HG02623 (cell line): ENCODE data around the gene HOMER2.
"Not testable (repeated sequence)": the region's sequence is repeated elsewhere in the genome, so short reads cannot be mapped to it uniquely, and the experiment has no call there.

ENCODE experiments used
- ATAC-seq: cut with Tn5 transposase; IDR thresholded peaks from one replicate; pipeline ENCODE4 v1.9.1; 2021; ENCODE audit warnings: moderate library complexity; ENCODE audit not compliant: unreplicated experiment

HOMER2 gene

GRCh38 chr15:82900511-82901060, 51.9 kb downstream of the HOMER2 start:
- ATAC-seq, result no peak

GRCh38 chr15:82898961-82899360, 53.6 kb downstream of the HOMER2 start:
- no peak for ATAC-seq

GRCh38 chr15:82895983-82896382, 56.5 kb downstream of the HOMER2 start:
- no peak for ATAC-seq

DNA sequence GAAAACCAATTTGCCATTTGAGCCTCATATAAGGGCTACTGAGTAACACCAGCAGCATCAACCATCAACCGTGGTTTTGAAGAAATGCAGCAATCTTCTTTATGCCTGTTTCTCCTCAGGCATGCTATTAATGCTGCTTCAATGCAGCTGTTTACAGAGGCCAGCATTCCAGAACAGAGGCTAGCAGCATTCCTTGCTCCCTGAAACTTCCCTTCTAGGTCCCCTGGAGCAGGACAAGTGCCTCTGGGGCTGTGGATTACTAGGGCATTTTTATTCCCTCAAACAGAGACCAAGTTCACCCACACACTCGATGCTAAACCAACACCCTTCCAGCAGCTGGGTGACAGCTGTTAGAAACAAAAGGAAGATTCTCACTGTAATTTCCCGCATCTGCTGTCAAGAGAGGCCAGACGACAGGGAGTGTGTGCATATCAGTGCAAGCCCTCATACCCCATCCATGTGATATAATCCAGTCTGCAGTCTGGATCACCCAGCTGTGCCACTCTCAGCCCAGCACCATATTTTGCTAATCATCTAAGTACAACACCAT, 57.5 kb downstream of the HOMER2 start:
- ATAC-seq, result no peak

DNA sequence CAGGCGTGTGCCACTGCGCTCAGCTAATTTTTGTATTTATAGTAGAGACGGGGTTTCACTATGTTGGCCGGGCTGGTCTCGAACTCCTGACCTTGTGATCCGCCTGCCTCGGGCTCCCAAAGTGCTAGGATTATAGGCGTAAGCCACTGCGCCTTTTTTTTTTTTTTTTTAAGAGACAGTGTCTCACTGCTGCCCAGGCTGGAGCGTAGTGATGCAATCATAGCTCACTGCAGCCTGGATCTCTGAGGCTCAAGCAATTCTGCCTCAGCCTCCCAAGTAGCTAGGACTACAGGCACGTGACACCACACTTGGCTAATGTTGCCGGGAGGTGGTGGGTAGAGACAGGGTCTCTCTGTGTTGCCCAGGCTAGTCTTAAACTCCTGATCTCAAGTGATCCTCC, 59.0 kb downstream of the HOMER2 start:
- not testable (repeated sequence) for ATAC-seq

- ATAC-seq, result no peak
These were observed 59.9 kb downstream of the HOMER2 start for GRCh38 chr15:82892573-82892972.

- ATAC-seq, result no peak
These were observed 61.5 kb downstream of the HOMER2 start for GRCh38 chr15:82890995-82891390.

GRCh38 chr15:82890338-82890994, 62.1 kb downstream of the HOMER2 start:
- no peak for ATAC-seq

GRCh38 chr15:82882273-82882928, 70.1 kb downstream of the HOMER2 start:
- no peak for ATAC-seq

GRCh38 chr15:82881747-82882146, 70.8 kb downstream of the HOMER2 start:
- ATAC-seq, result no peak

DNA sequence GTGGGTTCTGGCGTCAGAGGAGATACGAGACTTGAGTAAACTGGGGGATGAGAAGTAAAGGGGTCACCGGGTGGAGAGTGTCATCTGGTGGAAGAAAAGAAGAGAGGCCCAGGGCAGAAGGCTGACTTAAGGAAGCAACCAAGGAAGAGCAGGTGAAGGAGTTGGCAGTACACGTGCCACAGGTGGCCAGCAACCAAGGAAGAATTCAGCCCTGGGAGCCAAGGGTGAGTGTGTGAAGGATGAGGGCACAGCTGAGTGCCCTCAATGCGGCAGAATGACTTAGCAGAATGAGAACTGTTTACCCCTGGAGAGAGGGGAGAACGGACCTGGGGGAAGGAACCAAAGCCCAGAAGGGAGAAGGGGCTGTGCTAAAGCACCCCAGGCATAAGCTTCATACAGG, 71.8 kb downstream of the HOMER2 start:
- no peak for ATAC-seq

- ATAC-seq, result no peak
These were observed 74.2 kb downstream of the HOMER2 start for GRCh38 chr15:82878325-82878724.

DNA sequence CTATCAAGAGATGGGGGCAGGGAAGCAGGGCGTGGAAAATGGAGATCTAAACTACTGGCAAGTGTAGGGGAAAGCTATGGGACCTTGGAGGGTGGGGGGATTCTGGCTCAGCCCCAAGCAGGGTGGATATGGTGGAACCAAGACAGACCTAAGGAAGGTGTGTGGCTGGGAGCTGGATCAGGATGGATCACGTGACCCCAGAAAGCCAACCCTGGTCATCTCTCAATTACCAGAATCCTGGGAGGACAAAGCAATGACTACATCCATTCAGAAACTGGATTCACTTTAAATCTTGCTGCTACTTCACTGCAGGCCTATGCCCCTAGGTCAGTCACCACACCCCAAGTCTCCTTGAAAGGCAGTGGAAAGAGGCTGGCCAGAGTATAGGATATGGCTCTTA, 74.7 kb downstream of the HOMER2 start:
- ATAC-seq, result no peak

DNA sequence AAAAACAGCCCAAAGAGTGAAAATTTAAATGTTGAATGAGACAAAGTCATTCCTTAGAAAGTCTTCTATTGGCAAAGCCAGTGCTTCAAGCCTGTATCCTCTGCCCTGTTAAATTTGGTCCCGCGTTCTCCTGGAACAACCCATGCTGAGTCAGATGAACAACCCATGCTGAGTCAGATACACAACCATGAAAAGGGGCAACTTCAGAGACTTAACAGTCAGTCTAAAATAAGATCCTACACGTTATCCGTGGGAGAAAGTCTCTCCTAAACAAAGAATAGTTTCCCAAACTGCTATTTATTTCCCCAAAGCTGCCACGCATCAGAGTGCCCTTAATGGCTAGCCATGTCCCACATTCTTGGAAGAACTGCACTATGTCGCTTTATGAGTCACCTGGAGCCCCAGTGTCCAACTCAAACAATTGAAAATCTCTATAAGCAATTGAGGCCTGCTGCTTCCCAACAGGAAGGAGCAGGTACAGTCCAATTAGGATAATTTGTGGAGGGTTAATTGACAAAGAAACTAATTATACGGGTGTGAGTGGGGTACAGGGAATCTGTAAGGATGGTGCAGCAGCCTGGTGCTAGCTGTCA, 77.0 kb downstream of the HOMER2 start:
- ATAC-seq, result no peak

DNA sequence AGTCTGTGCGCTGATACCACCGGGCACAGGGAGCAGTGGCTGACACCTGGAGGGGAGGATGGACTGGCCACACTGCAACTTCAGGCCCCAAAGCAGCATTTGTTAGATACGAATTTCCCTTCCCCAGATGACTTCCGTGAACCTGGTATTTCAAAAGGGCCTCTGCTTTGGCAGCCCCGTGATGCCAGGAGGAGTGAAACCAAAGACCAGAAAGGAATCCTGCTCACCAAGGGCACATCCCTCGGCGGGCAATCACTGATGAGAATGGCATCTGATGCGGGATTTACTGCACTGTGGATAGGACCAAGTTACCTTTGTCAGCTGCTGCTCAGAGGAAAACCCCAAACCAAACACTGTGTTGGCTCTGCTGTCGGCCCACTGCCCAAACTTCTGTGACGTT, 77.6 kb downstream of the HOMER2 start:
- ATAC-seq, result no peak

DNA sequence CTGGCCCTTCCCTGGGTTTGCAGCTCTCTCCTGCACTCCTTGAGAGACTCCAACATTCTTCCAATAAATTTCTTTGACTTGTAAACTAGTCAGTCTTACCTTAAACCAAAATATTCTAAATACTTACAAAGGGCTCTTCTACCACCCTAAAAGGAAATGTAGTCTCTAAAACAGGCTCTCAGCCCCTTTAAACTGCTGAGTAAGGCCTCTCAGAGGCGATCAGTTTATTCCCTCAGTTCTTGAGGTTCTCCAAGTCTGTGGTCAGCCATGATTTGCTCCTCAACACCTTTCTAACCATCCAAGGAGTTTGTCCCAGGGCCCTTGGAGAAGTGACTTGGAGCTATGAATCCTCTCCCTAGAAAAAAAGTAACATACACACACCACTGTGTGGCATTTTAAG, 78.3 kb downstream of the HOMER2 start:
- ATAC-seq, result no peak

- no peak for ATAC-seq
These were observed 79.4 kb downstream of the HOMER2 start for GRCh38 chr15:82873000-82873680.

DNA sequence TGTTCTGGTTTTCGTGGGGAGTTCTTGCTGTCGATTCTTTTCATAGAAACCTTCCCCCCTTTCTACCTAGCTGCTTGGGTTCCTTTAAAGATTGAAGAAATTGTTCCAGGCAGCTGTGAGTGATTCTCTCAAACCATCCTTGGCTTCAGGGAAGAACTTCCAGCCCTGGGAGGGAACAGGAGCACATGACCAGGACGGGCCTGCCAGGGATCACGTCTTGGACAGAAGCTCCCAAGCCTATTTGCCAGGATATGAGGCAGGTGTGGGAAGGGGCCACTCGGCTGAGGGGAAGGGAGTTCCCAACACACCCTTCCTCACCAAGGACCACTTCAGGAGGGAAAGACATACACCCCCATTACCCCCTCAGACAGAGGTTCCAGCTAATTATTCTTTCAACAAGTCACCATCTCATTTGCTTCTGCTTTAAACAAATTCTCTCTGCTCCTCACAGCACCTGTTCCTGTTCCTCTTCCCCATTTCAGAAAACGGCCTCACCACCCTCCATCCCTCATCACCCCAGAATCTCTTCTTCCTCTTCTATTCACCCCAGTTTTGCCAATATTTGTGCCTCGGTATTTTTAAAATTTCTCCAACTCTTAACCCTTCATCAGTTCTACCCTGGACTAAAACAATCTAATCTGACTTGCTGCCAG, 80.6 kb downstream of the HOMER2 start:
- ATAC-seq, result no peak

- ATAC-seq, result no peak
These were observed 81.2 kb downstream of the HOMER2 start for GRCh38 chr15:82871358-82871757.

- no peak for ATAC-seq
These were observed 81.7 kb downstream of the HOMER2 start for GRCh38 chr15:82870727-82871320.
